Neuronal stem cell (in vitro differentiated cells): ENCODE results near the gene KIAA0232.

ENCODE experiments used
- DNase-seq: peaks from one replicate; pipeline ENCODE4 v3.0.0-alpha.2; 2013; ENCODE audit warnings: low spot score
- H2AFZ ChIP-seq: one replicate; pipeline ENCODE4 v1.6.1; 2013; ENCODE audit warnings: mild to moderate bottlenecking, low read length, inconsistent platforms
- H2AK5ac ChIP-seq: 2 replicates; pipeline ENCODE4 v1.6.1; 2013; ENCODE audit warnings: low read depth, mild to moderate bottlenecking, inconsistent platforms, low read length, moderate library complexity, mixed read lengths
- H2BK120ac ChIP-seq: 2 replicates; pipeline ENCODE4 v1.6.1; 2013; ENCODE audit warnings: low read depth, mild to moderate bottlenecking, inconsistent platforms, low read length, moderate library complexity, mixed read lengths
- H2BK12ac ChIP-seq: one replicate; pipeline ENCODE4 v1.6.1; 2013; ENCODE audit warnings: low read length, inconsistent platforms
- H2BK15ac ChIP-seq: 2 replicates; pipeline ENCODE4 v1.6.1; 2013; ENCODE audit warnings: mild to moderate bottlenecking, low read length, inconsistent platforms, mixed read lengths
- H2BK5ac ChIP-seq: one replicate; pipeline ENCODE4 v1.6.1; 2013; ENCODE audit warnings: inconsistent platforms, mild to moderate bottlenecking, low read length, moderate library complexity
- H3K14ac ChIP-seq: one replicate; pipeline ENCODE4 v1.6.1; 2013; ENCODE audit warnings: low read length, inconsistent platforms
- H3K18ac ChIP-seq: 2 replicates; pipeline ENCODE4 v1.6.1; 2013; ENCODE audit warnings: low read length, inconsistent platforms
- H3K23ac ChIP-seq: 2 replicates; pipeline ENCODE4 v1.6.1; 2013; ENCODE audit warnings: low read depth, mild to moderate bottlenecking, mixed read lengths, low read length, inconsistent platforms; ENCODE audit not compliant: poor library complexity
- H3K27ac ChIP-seq: replicated peaks from 3 replicates; pipeline ENCODE4 v1.5.1; 2013; ENCODE audit warnings: low read length, inconsistent platforms
- H3K27me3 ChIP-seq, 3 experiments: 2 replicates each; pipeline ENCODE4 v1.6.1; 2013; ENCODE audit warnings: low read length in 3 of 3, mild to moderate bottlenecking in 2 of 3, inconsistent platforms in 1 of 3, low read depth in 1 of 3, mixed read lengths in 1 of 3, moderate library complexity in 1 of 3; ENCODE audit not compliant: control insufficient read depth in 3 of 3, insufficient read depth in 3 of 3
- H3K36me3 ChIP-seq, 2 donors: replicated peaks in 1 of 2; 2 replicates each; pipeline ENCODE4 v1.6.1; 2013; ENCODE audit warnings: low read length in 2 of 2; ENCODE audit not compliant: control insufficient read depth in 2 of 2, insufficient read depth in 2 of 2
- H3K4ac ChIP-seq: 2 replicates; pipeline ENCODE4 v1.6.1; 2013; ENCODE audit warnings: inconsistent platforms, mild to moderate bottlenecking, low read length, moderate library complexity
- H3K4me1 ChIP-seq, 2 donors: 1 replicate in 1 of 2; 2 replicates in 1 of 2; pipeline ENCODE4 v1.6.1; 2013; ENCODE audit warnings: low read length in 2 of 2, low read depth in 1 of 2; ENCODE audit not compliant: control insufficient read depth in 2 of 2, insufficient read depth in 1 of 2
- H3K4me2 ChIP-seq: one replicate; pipeline ENCODE4 v1.6.1; 2013; ENCODE audit warnings: mild to moderate bottlenecking, low read length, inconsistent platforms; ENCODE audit not compliant: insufficient read depth, poor library complexity, severe bottlenecking
- H3K4me3 ChIP-seq, 2 donors: 2 replicates each; pipeline ENCODE4 v1.5.1; 2013; ENCODE audit warnings: low read length in 2 of 2, mild to moderate bottlenecking in 2 of 2, inconsistent platforms in 1 of 2, moderate library complexity in 1 of 2
- H3K79me1 ChIP-seq: one replicate; pipeline ENCODE4 v1.6.1; 2013; ENCODE audit warnings: low read depth, mild to moderate bottlenecking, inconsistent platforms, low read length, moderate library complexity
- H3K9ac ChIP-seq: one replicate; pipeline ENCODE4 v1.6.1; 2013; ENCODE audit warnings: mild to moderate bottlenecking, low read depth, low read length, inconsistent platforms; ENCODE audit not compliant: poor library complexity
- H3K9me3 ChIP-seq, 2 donors: replicated peaks in 1 of 2; 2 replicates each; pipeline versions ENCODE3 to v1.6.1; 2013; ENCODE audit warnings: low read length in 2 of 2, mild to moderate bottlenecking in 2 of 2, inconsistent platforms in 1 of 2, low read depth in 1 of 2, mixed read lengths in 1 of 2, moderate library complexity in 1 of 2; ENCODE audit not compliant: control insufficient read depth in 2 of 2, insufficient read depth in 1 of 2
- H4K8ac ChIP-seq: one replicate; pipeline ENCODE4 v1.6.1; 2013; ENCODE audit warnings: low read depth, mild to moderate bottlenecking, inconsistent platforms, low read length, moderate library complexity
- H4K91ac ChIP-seq: one replicate; pipeline ENCODE4 v1.6.1; 2013; ENCODE audit warnings: low read length, low read depth, mild to moderate bottlenecking, inconsistent platforms; ENCODE audit not compliant: poor library complexity
- WGBS, 2 donors: extraction: QIAGEN DNeasy Blood & Tissue Kit; methylation state at CpG; one replicate each; pipeline ENCODE4 v1.1.7; 2013; ENCODE audit warnings: missing lambda C conversion rate in 2 of 2, mixed read lengths in 1 of 2; ENCODE audit not compliant: insufficient read length in 2 of 2, insufficient replicate concordance in 1 of 2; ENCODE audit errors: extremely low coverage in 2 of 2; 5-methylcytosine and 5-hydroxymethylcytosine counted together

KIAA0232 gene

DNA sequence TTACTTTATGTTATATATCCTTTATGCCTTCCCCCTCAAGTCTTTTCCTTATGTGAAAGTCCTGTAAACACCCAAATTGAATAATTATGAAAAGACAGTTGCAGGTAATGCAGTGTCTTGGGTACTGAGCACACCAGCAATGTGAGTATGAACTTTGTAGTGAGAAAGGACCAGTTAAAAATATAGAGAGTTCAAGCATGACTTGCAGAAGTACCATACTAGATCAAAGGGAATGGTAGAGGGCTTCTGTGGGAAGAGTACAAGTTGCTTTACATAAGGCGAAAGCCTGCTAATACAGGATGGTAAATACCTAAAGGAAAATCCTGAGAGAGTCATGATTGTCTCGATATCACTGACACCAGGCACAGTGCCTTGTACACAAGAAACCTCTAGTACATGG lies 25.7 kb downstream of the KIAA0232 start:
- Histone ChIP-seq H3K4me3 (no peak overlapping the region), H2AFZ (no peak overlapping the region), H4K8ac (no peak overlapping the region), H2BK15ac (no peak overlapping the region), H3K4ac (no peak overlapping the region), H4K91ac (no peak overlapping the region), H2BK12ac (no peak overlapping the region), H3K36me3 (peaks cover 0 to 56% of the 10 kb centered on the region in 2 donors), H3K27ac (no peak overlapping the region), H2AK5ac (no peak overlapping the region), H3K4me2 (no peak overlapping the region), H3K27me3 (no peaks in the 10 kb centered on the region), H3K23ac (no peak overlapping the region), H3K79me1 (peaks cover 2% of the 10 kb centered on the region), H3K4me1 (no peaks in the 10 kb centered on the region), H3K14ac (no peak overlapping the region), H3K18ac (no peak overlapping the region), H2BK120ac (no peak overlapping the region), H2BK5ac (no peak overlapping the region), H3K9me3 (peaks cover 0 to 6% of the 10 kb centered on the region in 2 donors), H3K9ac (no peak overlapping the region)
- no CpG with 5 or more reads among the region's 2 CpGs for WGBS, 2 donors
- no peak for DNase-seq

DNA sequence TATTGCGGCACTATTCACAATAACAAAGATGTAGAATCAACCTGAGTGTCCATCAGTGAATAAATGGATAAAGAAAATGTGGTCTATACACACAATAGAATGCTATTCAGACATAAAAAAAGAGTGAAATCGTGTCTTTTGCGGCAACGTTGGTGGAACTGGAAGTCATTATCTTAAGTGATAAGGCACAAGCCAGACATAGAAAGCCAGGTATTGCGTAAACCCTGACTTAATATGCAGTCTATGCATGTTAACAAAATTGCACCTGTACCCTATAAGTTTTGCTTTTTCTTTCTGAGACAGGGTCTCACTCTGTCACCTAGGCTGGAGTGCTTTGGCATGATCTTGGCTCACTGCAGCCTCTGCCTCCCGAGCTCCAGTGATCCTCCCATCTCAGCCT lies 28.6 kb downstream of the KIAA0232 start:
- no peak overlapping the region for H4K8ac ChIP-seq
- no peak overlapping the region for H3K4me2 ChIP-seq
- no peak overlapping the region for H3K9ac ChIP-seq
- no peak overlapping the region for H3K23ac ChIP-seq
- H2BK120ac ChIP-seq, result no peak overlapping the region
- H3K14ac ChIP-seq, result no peak overlapping the region
- no peak overlapping the region for H4K91ac ChIP-seq
- H3K79me1 ChIP-seq, result peaks cover 2% of the 10 kb centered on the region
- no peak overlapping the region for H2BK5ac ChIP-seq
- H3K27me3 ChIP-seq, result no peaks in the 10 kb centered on the region
- H3K4me1 ChIP-seq, result no peaks in the 10 kb centered on the region
- H2BK15ac ChIP-seq, result no peak overlapping the region
- DNase-seq, result no peak
- no peak overlapping the region for H3K4ac ChIP-seq
- no CpG with 5 or more reads among the region's 6 CpGs for WGBS, 2 donors
- no peak overlapping the region for H3K18ac ChIP-seq
- H3K9me3 ChIP-seq, result peaks cover 0 to 18% of the 10 kb centered on the region in 2 donors
- no peak overlapping the region for H3K4me3 ChIP-seq
- no peak overlapping the region for H2BK12ac ChIP-seq
- H2AFZ ChIP-seq, result no peak overlapping the region
- no peak overlapping the region for H2AK5ac ChIP-seq
- H3K27ac ChIP-seq, result no peak overlapping the region
- peaks cover 0 to 53% of the 10 kb centered on the region in 2 donors for H3K36me3 ChIP-seq

DNA sequence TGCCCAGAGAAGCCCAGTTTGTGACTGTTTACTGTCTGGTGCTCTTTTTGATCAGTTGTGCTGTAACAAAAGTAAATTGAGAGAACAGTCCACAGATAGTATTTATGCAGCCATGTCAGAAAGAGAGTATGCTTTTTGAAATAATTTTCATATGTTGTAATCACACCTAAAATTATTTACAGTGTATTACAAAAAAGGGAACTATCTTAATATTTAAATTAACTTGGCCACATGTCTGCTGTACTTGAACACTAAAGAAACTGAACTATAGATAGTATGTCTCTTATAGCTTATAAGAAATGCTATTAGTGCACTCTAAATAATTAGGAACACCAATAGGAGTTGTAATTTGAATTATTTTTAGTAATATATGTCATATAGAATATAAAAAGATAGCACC lies 30.2 kb downstream of the KIAA0232 start:
- DNase-seq, result no peak
- H2AFZ ChIP-seq, result no peak overlapping the region
- H3K79me1 ChIP-seq, result peaks cover 2% of the 10 kb centered on the region
- no peak overlapping the region for H2BK12ac ChIP-seq
- H3K36me3 ChIP-seq, result peaks cover 0 to 53% of the 10 kb centered on the region in 2 donors
- no peak overlapping the region for H2BK5ac ChIP-seq
- no peak overlapping the region for H3K4me2 ChIP-seq
- H2AK5ac ChIP-seq, result no peak overlapping the region
- H3K18ac ChIP-seq, result no peak overlapping the region
- no peak overlapping the region for H4K8ac ChIP-seq
- no peaks in the 10 kb centered on the region for H3K4me1 ChIP-seq
- H3K27me3 ChIP-seq, result no peaks in the 10 kb centered on the region
- H3K27ac ChIP-seq, result no peak overlapping the region
- H3K14ac ChIP-seq, result no peak overlapping the region
- peaks cover 0 to 32% of the 10 kb centered on the region in 2 donors for H3K9me3 ChIP-seq
- no peak overlapping the region for H2BK15ac ChIP-seq
- H3K4ac ChIP-seq, result no peak overlapping the region
- no peak overlapping the region for H3K23ac ChIP-seq
- no peak overlapping the region for H3K9ac ChIP-seq
- no peak overlapping the region for H3K4me3 ChIP-seq
- no peak overlapping the region for H2BK120ac ChIP-seq
- H4K91ac ChIP-seq, result no peak overlapping the region

DNA sequence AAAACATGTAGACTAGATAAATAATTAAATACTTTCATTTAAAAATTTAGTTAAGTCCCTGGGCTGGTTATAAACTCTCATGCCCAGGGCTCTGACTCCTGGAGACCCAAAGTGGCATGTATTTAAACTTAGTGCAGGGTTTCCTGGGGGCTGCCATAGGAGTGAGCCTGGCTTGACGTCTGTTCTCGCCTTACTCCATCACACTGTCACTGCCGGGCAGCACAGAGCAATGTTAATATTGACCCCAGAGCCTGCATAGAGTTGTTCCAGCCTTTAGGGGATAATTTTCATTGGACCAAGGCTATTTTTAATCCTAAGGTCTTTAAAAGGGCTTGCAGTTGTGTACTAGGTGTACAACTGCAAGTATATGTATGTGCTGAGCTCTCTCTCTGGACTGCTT lies 31.2 kb downstream of the KIAA0232 start:
- no peak overlapping the region for H4K91ac ChIP-seq
- no peaks in the 10 kb centered on the region for H3K4me1 ChIP-seq
- H3K18ac ChIP-seq, result no peak overlapping the region
- H2BK12ac ChIP-seq, result no peak overlapping the region
- no peak overlapping the region for H3K4me2 ChIP-seq
- peaks cover 2 to 54% of the 10 kb centered on the region in 2 donors for H3K36me3 ChIP-seq
- no peak overlapping the region for H3K4ac ChIP-seq
- no peak for DNase-seq
- H2BK120ac ChIP-seq, result no peak overlapping the region
- WGBS, 2 donors, result no CpG with 5 or more reads among the region's 3 CpGs
- no peak overlapping the region for H2AK5ac ChIP-seq
- H3K14ac ChIP-seq, result no peak overlapping the region
- no peaks in the 10 kb centered on the region for H3K27me3 ChIP-seq
- H2AFZ ChIP-seq, result no peak overlapping the region
- H4K8ac ChIP-seq, result no peak overlapping the region
- peaks cover 1 to 41% of the 10 kb centered on the region in 2 donors for H3K9me3 ChIP-seq
- H3K4me3 ChIP-seq, result no peak overlapping the region
- H3K27ac ChIP-seq, result no peak overlapping the region
- no peak overlapping the region for H2BK15ac ChIP-seq
- H3K79me1 ChIP-seq, result peaks cover 2% of the 10 kb centered on the region
- no peak overlapping the region for H3K23ac ChIP-seq
- H3K9ac ChIP-seq, result no peak overlapping the region
- H2BK5ac ChIP-seq, result no peak overlapping the region
